SU-DHL-6 (cell line): ENCODE results near the gene CHN1.

Experiments
- CTCF ChIP-seq: fragments of 200-600 bp; sonication (generic); IDR thresholded peaks from one replicate; pipeline ENCODE4 v1.5.1; 2017; ENCODE audit warnings: antibody characterized with exemption, mild to moderate bottlenecking, low read length, moderate library complexity; ENCODE audit not compliant: insufficient read depth, poor library complexity, severe bottlenecking
- EZH2phosphoT487 ChIP-seq: fragments of 200-600 bp; sonication (generic), shearing (Covaris generic); conservative IDR thresholded peaks from 2 replicates; pipeline ENCODE4 v1.6.1; 2018; ENCODE audit warnings: mild to moderate bottlenecking, antibody characterized with exemption, low read length, moderate library complexity, mixed read lengths

- TF ChIP-seq CTCF (no peak), EZH2phosphoT487 (no peak)
Measured at GRCh38 chr2:174787487-174788205, 217.5 kb downstream of the CHN1 start.
